K562 (cell line): ENCODE data around the gene SORCS2. TPM values are rescaled to one million over a fixed set of nuclear protein-coding genes. Genes with fewer than 3 reads are reported as not detected.

Experiments used
- ATAC-seq: fragments of 200-7000 bp; cut with Tn5 transposase; 3 replicates; pipeline ENCODE4 v1.9.1; 2020; ENCODE audit warnings: moderate library complexity
- BruUV-seq: library from RNA; stranded (reverse); fragments of 400-500 nt; replicated peaks from 2 replicates; lab custom pipeline; 2021; lab: Mats Ljungman, UMichigan
- CTCF ChIA-PET: fragments of 300-600 bp; formaldehyde crosslinking; extraction: SDS; loops from one replicate; lab custom pipeline; 2021; ENCODE audit warnings: low intra/inter-chr PET ratio; lab: Yijun Ruan, JAX
- POLR2A ChIA-PET: fragments of 300-600, 350-650 bp; sonication (Branson Sonifier 250); formaldehyde crosslinking; extraction: SDS; loops from one replicate; lab custom pipeline; 2021; ENCODE audit warnings: antibody characterized with exemption, inconsistent platforms; lab: Yijun Ruan, JAX
- DNase-seq, 4 experiments: peaks; one replicate each; pipeline versions ENCODE4 v3.0.0 to v3.0.0-alpha.2; 2011 to 2018; ENCODE audit warnings: low spot score in 3 of 4, mixed read lengths in 3 of 4; ENCODE audit errors: extremely low read depth in 1 of 4
- FAIRE-seq: peaks from 2 replicates; lab custom pipeline; 2011; peaks lifted over from hg19 to GRCh38; lab: Jason Lieb, UNC
- H2AFZ ChIP-seq: 2 replicates; pipeline ENCODE4 v1.6.0; 2011; ENCODE audit warnings: low read depth, low read length, control low read depth, inconsistent platforms
- H3K27ac ChIP-seq: fragments of 200-600 bp; 3 replicates; pipeline ENCODE4 v1.8.0; 2011; ENCODE audit warnings: low read depth, mild to moderate bottlenecking, control low read depth, inconsistent platforms, low read length, moderate library complexity, mixed read lengths; ENCODE audit errors: extremely low read depth
- H3K27me3 ChIP-seq, 2 experiments: fragments of 300-600 bp in 1 of 2; 2 replicates in 1 of 2; 3 replicates in 1 of 2; pipeline versions ENCODE4 v1.6.0 to v1.8.0; 2011; ENCODE audit warnings: inconsistent platforms in 2 of 2, low read length in 2 of 2, mild to moderate bottlenecking in 1 of 2, mixed read lengths in 1 of 2, moderate library complexity in 1 of 2; ENCODE audit not compliant: control insufficient read depth in 2 of 2, insufficient read depth in 2 of 2
- H3K36me3 ChIP-seq: fragments of 300-600 bp; 3 replicates; pipeline ENCODE4 v1.8.0; 2011; ENCODE audit warnings: mild to moderate bottlenecking, low read length, inconsistent platforms; ENCODE audit not compliant: control insufficient read depth, insufficient read depth
- H3K4me1 ChIP-seq, 2 experiments: fragments of 200-600 bp in 1 of 2; replicated peaks in 1 of 2; 2 replicates in 1 of 2; 3 replicates in 1 of 2; pipeline versions ENCODE4 v1.5.1 to v1.8.0; 2011; ENCODE audit warnings: inconsistent platforms in 2 of 2, low read length in 2 of 2, mild to moderate bottlenecking in 1 of 2, mixed read lengths in 1 of 2, moderate library complexity in 1 of 2; ENCODE audit not compliant: control insufficient read depth in 2 of 2, insufficient read depth in 2 of 2
- H3K4me2 ChIP-seq: 2 replicates; pipeline ENCODE4 v1.6.1; 2011; ENCODE audit warnings: low read length, control low read depth, inconsistent platforms, mixed read lengths; ENCODE audit not compliant: insufficient read depth
- H3K4me3 ChIP-seq: fragments of 200-600 bp; sonication (generic), shearing (Covaris generic); 2 replicates; pipeline ENCODE4 v1.5.1; 2016; ENCODE audit warnings: control low read depth, inconsistent platforms
- H3K79me2 ChIP-seq: fragments of 200-600 bp; 3 replicates; pipeline ENCODE4 v1.8.0; 2011; ENCODE audit warnings: low read length, inconsistent platforms; ENCODE audit not compliant: control insufficient read depth, insufficient read depth
- H3K9ac ChIP-seq, 2 experiments: 2 replicates each; pipeline versions ENCODE4 v1.6.0 to v1.6.1; 2011; ENCODE audit warnings: low read depth in 2 of 2, low read length in 2 of 2, control low read depth in 1 of 2, inconsistent platforms in 1 of 2, mild to moderate bottlenecking in 1 of 2, mixed read lengths in 1 of 2; ENCODE audit not compliant: insufficient read depth in 1 of 2
- H3K9me1 ChIP-seq: one replicate; pipeline ENCODE4 v1.6.0; 2011; ENCODE audit warnings: inconsistent platforms, mild to moderate bottlenecking, low read length, moderate library complexity; ENCODE audit not compliant: control insufficient read depth, insufficient read depth
- H3K9me3 ChIP-seq: replicated peaks from 2 replicates; pipeline ENCODE4 v1.5.1; 2011; ENCODE audit warnings: low read depth, low read length, inconsistent platforms; ENCODE audit not compliant: control insufficient read depth, insufficient read depth
- H4K20me1 ChIP-seq: replicated peaks from 2 replicates; pipeline ENCODE4 v1.6.1; 2011; ENCODE audit warnings: low read length, inconsistent platforms, mixed read lengths; ENCODE audit not compliant: control insufficient read depth, insufficient read depth
- BDP1 ChIP-seq: IDR thresholded peaks from 3 replicates; pipeline ENCODE4 v1.6.1; 2011; ENCODE audit not compliant: insufficient read length, insufficient read depth
- MYNN ChIP-seq, 2 experiments: sonication (generic); formaldehyde crosslinking in 1 of 2; IDR thresholded peaks; 2 replicates each; pipeline versions ENCODE4 v1.5.0 to v1.6.1; 2016 to 2020; ENCODE audit warnings: antibody characterized with exemption in 1 of 2, missing genetic modification reagents in 1 of 2
- NFYB ChIP-seq: IDR thresholded peaks from 2 replicates; pipeline ENCODE4 v1.6.1; 2011; ENCODE audit warnings: mild to moderate bottlenecking, moderate library complexity; ENCODE audit not compliant: insufficient read length; ENCODE audit errors: extremely low read depth
- ZZZ3 ChIP-seq: fragments of 450-650 bp; IDR thresholded peaks from 2 replicates; pipeline ENCODE4 v1.6.1; 2016; ENCODE audit warnings: antibody characterized with exemption, mild to moderate bottlenecking, moderate library complexity
- WGBS: fragments of 100-300 bp; shearing (Covaris generic); methylation state at CpG from one replicate; pipeline ENCODE4 v1.1.6; 2016; ENCODE audit warnings: low coverage, mixed read lengths; ENCODE audit not compliant: insufficient coverage; ENCODE audit errors: missing lambda C conversion rate; 5-methylcytosine and 5-hydroxymethylcytosine counted together
- in situ Hi-C: fragments of 300-500 bp; cut with MboI; formaldehyde crosslinking; loops from 4 replicates; pipeline ENCODE4 v1.15.0; 2018; ENCODE audit warnings: inconsistent platforms, mixed read lengths
- intact Hi-C: fragments of 100-400 bp; cut with micrococcal nuclease; formaldehyde crosslinking; loops from 2 replicates; pipeline ENCODE4 v1.14.2; 2022
- polyA plus RNA-seq, 8 experiments: library from polyadenylated mRNA; depleted of rRNA in 4 of 8; stranded (reverse) in 5 of 8; unstranded in 3 of 8; fragments of >200 nt; fragmentation: Nextera tagmentation in 2 of 8; fragmentation: Illumina TruSeq in 1 of 8; extraction: Ambion mirVana in 2 of 8; extraction: Trizol in 1 of 8; gene quantifications; 2 replicates each; pipeline versions ENCODE4 v1.2.1 to v1.2.3, GENCODE V29; 2011 to 2014; ENCODE audit warnings: inconsistent platforms in 1 of 8, missing spikeins in 1 of 8
- total RNA-seq, 7 experiments: library from RNA; depleted of rRNA in 6 of 7; stranded (reverse); fragments of >200 nt in 6 of 7; fragmentation: Illumina TruSeq in 2 of 7; extraction: Trizol in 2 of 7; gene quantifications; 2 replicates each; pipeline versions ENCODE4 v1.2.1 to v1.2.3, GENCODE V29; 2011 to 2021; ENCODE audit warnings: low replicate concordance in 1 of 7

The SORCS2 gene
- total and polyA plus RNA-seq, 9 of the 15 experiments (the other 6 are each of a cell fraction or from before 2014, with no cell fraction given) = not detected

DNA sequence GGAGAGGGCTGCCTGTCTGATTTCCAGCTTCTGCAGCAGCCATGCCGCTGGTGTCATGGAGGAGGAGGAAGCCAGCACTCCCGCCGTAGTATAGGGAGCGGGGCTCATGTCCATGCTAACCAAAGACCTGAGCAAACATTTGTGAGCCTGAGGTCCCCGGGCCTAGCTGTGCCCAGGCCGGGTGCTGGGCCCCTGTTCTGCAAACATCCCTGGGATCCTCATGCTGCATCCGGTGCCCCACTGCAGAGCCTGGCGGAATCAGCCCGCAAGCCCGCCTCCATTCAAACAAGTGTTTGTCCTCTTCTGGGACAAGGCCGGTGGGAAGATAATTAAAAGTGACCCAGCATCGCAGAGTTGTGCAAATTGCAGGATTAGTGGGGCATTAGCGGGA, 106.3 kb downstream of the SORCS2 start:
- WGBS = 2% methylated on average over 11 of the region's 13 CpGs
- Histone ChIP-seq H3K27ac (no peak overlapping the region), H3K36me3 (no peaks in the 10 kb centered on the region), H3K4me1 (no peaks in the 10 kb centered on the region), H3K27me3 (peaks cover 13 to 51% of the 10 kb centered on the region in 2 experiments), H2AFZ (no peak overlapping the region), H3K4me3 (no peak overlapping the region), H3K9me1 (no peaks in the 10 kb centered on the region), H3K9ac (no peak overlapping the region), H3K79me2 (no peaks in the 10 kb centered on the region), H4K20me1 (peaks cover 4% of the 10 kb centered on the region; the same call in 1 of the 2 replicates), H3K4me2 (no peak overlapping the region), H3K9me3 (no peaks in the 10 kb centered on the region)
- ChIA-PET CTCF (interaction anchor here (0.6 kb wide), 1 partner anchor 106 kb away, joined by 3 read pairs; the partner anchor contains the start of gene SORCS2), POLR2A (interaction anchor here (1.1 kb wide), 1 partner anchor 25 kb away, joined by 3 read pairs; no protein-coding TSS in a partner anchor)
- no TSS peak for BruUV-seq
- intact Hi-C loops (loop anchor here (10.0 kb wide), 1 partner anchor 104 kb away; the partner anchor contains the start of gene SORCS2), in situ Hi-C loops (no loop called here)
- TF ChIP-seq ZZZ3 (no peak), MYNN (IDR thresholded peaks at IDR 0.05) (no peak), MYNN (CRISPR knock-in tag; IDR thresholded peaks at IDR 0.05) (no peak)
- FAIRE-seq = no peak
- DNase-seq = no peak
- no peak for ATAC-seq

GRCh38 chr4:7299010-7299907, 106.9 kb downstream of the SORCS2 start:
- Histone ChIP-seq H3K27ac (no peak overlapping the region), H3K4me3 (no peak overlapping the region), H3K27me3 (peaks cover 15 to 58% of the 10 kb centered on the region in 2 experiments), H2AFZ (no peak overlapping the region), H3K36me3 (no peaks in the 10 kb centered on the region), H3K4me2 (no peak overlapping the region), H3K9me1 (no peaks in the 10 kb centered on the region), H4K20me1 (peaks cover 4% of the 10 kb centered on the region; the same call in 1 of the 2 replicates), H3K4me1 (no peaks in the 10 kb centered on the region), H3K79me2 (no peaks in the 10 kb centered on the region), H3K9ac (no peak overlapping the region), H3K9me3 (no peaks in the 10 kb centered on the region)
- in situ Hi-C loops = no loop called here
- ATAC-seq (no peak), FAIRE-seq (no peak), DNase-seq (no peak)
- CTCF ChIA-PET = interaction anchor here (0.6 kb wide), 1 partner anchor 107 kb away, joined by 3 read pairs; the partner anchor contains the start of gene SORCS2
- BruUV-seq = no TSS peak
- intact Hi-C loops = loop anchor here (10.0 kb wide), 1 partner anchor 104 kb away; the partner anchor contains the start of gene SORCS2
- POLR2A ChIA-PET = interaction anchor here (0.6 to 1.1 kb wide), 2 partner anchors 10 to 25 kb away, joined by 3 read pairs; no protein-coding TSS in a partner anchor
- 2% methylated on average over 28 of the region's 30 CpGs for WGBS
- no peak for TF ChIP-seq BDP1
- no peak for TF ChIP-seq NFYB
